ENCODE measurements around the gene SPATA31C1. TPM values are rescaled to one million over a fixed set of nuclear protein-coding genes. Genes with fewer than 3 reads are reported as not detected.

The SPATA31C1 gene
- total and polyA plus RNA-seq, 2 donors (not counting 1 experiment from before 2014, with no cell fraction given): not detected

GRCh38 chr9:87872079-87872624, 45.6 kb upstream of the SPATA31C1 start:
- no peak for DNase-seq
- WGBS (ENCODE audit: insufficient coverage): 86% methylated on average over 8 of the region's 8 CpGs
- POLR2A ChIA-PET: no interaction called here
- Histone ChIP-seq H3K9me3 (ENCODE audit: control extremely low read depth in 1 of 3, control insufficient read depth in 2 of 3, insufficient read depth in 1 of 3, low read length in 2 of 3) (peaks cover 0 to 22% (median 0%) of the 10 kb centered on the region in 3 donors), H3K4me3 (ENCODE audit: control extremely low read depth in 1 of 5, extremely low read depth in 1 of 5, insufficient read depth in 1 of 5, low read depth in 2 of 5, low read length in 4 of 5) (no peak overlapping the region), H3K4me1 (ENCODE audit: control insufficient read depth in 2 of 2, insufficient read depth in 2 of 2, low read length in 2 of 2) (no peaks in the 10 kb centered on the region), H3K9ac (ENCODE audit: low read length) (no peak overlapping the region), H3K27ac (ENCODE audit: low read length in 2 of 2) (no peak overlapping the region), H4K20me1 (ENCODE audit: control insufficient read depth, insufficient read depth, low read length, poor library complexity, severe bottlenecking) (no peaks in the 10 kb centered on the region), H3K27me3 (replicated peaks in 1 of 4; ENCODE audit: control extremely low read depth in 1 of 4, control insufficient read depth in 3 of 4, insufficient read depth in 4 of 4, low read length in 3 of 4) (no peaks in the 10 kb centered on the region), H3K79me2 (ENCODE audit: control insufficient read depth, insufficient read depth, low read length) (no peaks in the 10 kb centered on the region), H2AFZ (ENCODE audit: insufficient read depth, low read depth, low read length, poor library complexity, severe bottlenecking) (no peak overlapping the region), H3K36me3 (replicated peaks in 1 of 2; ENCODE audit: control extremely low read depth in 1 of 2, control insufficient read depth in 1 of 2, extremely low read depth in 1 of 2, insufficient read depth in 2 of 2, low read length in 1 of 2) (no peaks in the 10 kb centered on the region), H3K4me2 (replicated peaks; ENCODE audit: low read depth, low read length, poor library complexity, severe bottlenecking) (no peak overlapping the region)
- no peak for ATAC-seq (ENCODE audit: low read depth)
- CTCF ChIA-PET: no interaction called here
- Mint-ChIP-seq H3K4me1 (no peaks in the 10 kb centered on the region), H3K9me3 (ENCODE audit: insufficient read depth) (no peaks in the 10 kb centered on the region), H3K27ac (no peak overlapping the region), H3K4me3 (no peak overlapping the region), H3K27me3 (no peaks in the 10 kb centered on the region)
- intact Hi-C loops (cut with micrococcal nuclease): no loop called here
- no peak for TF ChIP-seq CTCF (IDR thresholded peaks at IDR 0.05)
- no peak for TF ChIP-seq EZH2 (IDR thresholded peaks at IDR 0.05; ENCODE audit: borderline replicate concordance, insufficient read depth, low read depth, low read length, poor library complexity, severe bottlenecking)

GRCh38 chr9:87873607-87874303, 44.0 kb upstream of the SPATA31C1 start:
- no peak overlapping the region for H3K4me3 ChIP-seq (ENCODE audit: control extremely low read depth in 1 of 5, extremely low read depth in 1 of 5, insufficient read depth in 1 of 5, low read depth in 2 of 5, low read length in 4 of 5)
- CTCF ChIA-PET: no interaction called here
- ATAC-seq (ENCODE audit: low read depth): no peak
- no peak for DNase-seq
- Mint-ChIP-seq H3K27ac (no peak overlapping the region), H3K9me3 (ENCODE audit: insufficient read depth) (no peaks in the 10 kb centered on the region), H3K27me3 (no peaks in the 10 kb centered on the region), H3K4me1 (no peaks in the 10 kb centered on the region), H3K4me3 (no peak overlapping the region)
- H3K9ac ChIP-seq (ENCODE audit: low read length): no peak overlapping the region
- no peak for TF ChIP-seq CTCF (IDR thresholded peaks at IDR 0.05)
- no peak for TF ChIP-seq EZH2 (IDR thresholded peaks at IDR 0.05; ENCODE audit: borderline replicate concordance, insufficient read depth, low read depth, low read length, poor library complexity, severe bottlenecking)
- H3K36me3 ChIP-seq (replicated peaks in 1 of 2; ENCODE audit: control extremely low read depth in 1 of 2, control insufficient read depth in 1 of 2, extremely low read depth in 1 of 2, insufficient read depth in 2 of 2, low read length in 1 of 2): no peaks in the 10 kb centered on the region
- H3K79me2 ChIP-seq (ENCODE audit: control insufficient read depth, insufficient read depth, low read length): no peaks in the 10 kb centered on the region
- H3K27ac ChIP-seq (ENCODE audit: low read length in 2 of 2): no peak overlapping the region
- peaks cover 0 to 15% (median 0%) of the 10 kb centered on the region in 3 donors for H3K9me3 ChIP-seq (ENCODE audit: control extremely low read depth in 1 of 3, control insufficient read depth in 2 of 3, insufficient read depth in 1 of 3, low read length in 2 of 3)
- no peaks in the 10 kb centered on the region for H3K4me1 ChIP-seq (ENCODE audit: control insufficient read depth in 2 of 2, insufficient read depth in 2 of 2, low read length in 2 of 2)
- 96% methylated on average over 5 of the region's 5 CpGs for WGBS (ENCODE audit: insufficient coverage)
- no peak overlapping the region for H2AFZ ChIP-seq (ENCODE audit: insufficient read depth, low read depth, low read length, poor library complexity, severe bottlenecking)
- POLR2A ChIA-PET: no interaction called here
- no peak overlapping the region for H3K4me2 ChIP-seq (replicated peaks; ENCODE audit: low read depth, low read length, poor library complexity, severe bottlenecking)
- intact Hi-C loops (cut with micrococcal nuclease): no loop called here
- no peaks in the 10 kb centered on the region for H3K27me3 ChIP-seq (replicated peaks in 1 of 4; ENCODE audit: control extremely low read depth in 1 of 4, control insufficient read depth in 3 of 4, insufficient read depth in 4 of 4, low read length in 3 of 4)
- H4K20me1 ChIP-seq (ENCODE audit: control insufficient read depth, insufficient read depth, low read length, poor library complexity, severe bottlenecking): no peaks in the 10 kb centered on the region
